Measurements from ENCODE around the gene UBXN4.

- TF ChIP-seq EP300 (IDR thresholded peaks at IDR 0.05; ENCODE audit: borderline replicate concordance in 1 of 2, low read depth in 1 of 2, low read length in 1 of 2) (no peak), RXRA (IDR thresholded peaks at IDR 0.05; ENCODE audit: borderline replicate concordance, low read depth) (no peak), JUND (IDR thresholded peaks at IDR 0.05) (no peak), TAF1 (IDR thresholded peaks at IDR 0.05; ENCODE audit: borderline replicate concordance, low read depth, low read length) (no peak), MXI1 (IDR thresholded peaks at IDR 0.05; ENCODE audit: low read depth, low read length) (no peak), NFIC (IDR thresholded peaks at IDR 0.05; ENCODE audit: borderline replicate concordance) (no peak), POLR2AphosphoS5 (IDR thresholded peaks at IDR 0.05; ENCODE audit: low read depth, low read length) (no peak), GABPA (IDR thresholded peaks at IDR 0.05; ENCODE audit: low read depth) (no peak), NRF1 (IDR thresholded peaks at IDR 0.05; ENCODE audit: low read depth, low read length) (no peak), USF1 (IDR thresholded peaks at IDR 0.05; ENCODE audit: borderline replicate concordance, low read depth) (no peak), YY1 (IDR thresholded peaks at IDR 0.05; ENCODE audit: low read depth) (no peak), SIN3A (IDR thresholded peaks at IDR 0.05; ENCODE audit: borderline replicate concordance, low read depth, low read length) (no peak)
- TF ChIP-seq, protein P1, sequence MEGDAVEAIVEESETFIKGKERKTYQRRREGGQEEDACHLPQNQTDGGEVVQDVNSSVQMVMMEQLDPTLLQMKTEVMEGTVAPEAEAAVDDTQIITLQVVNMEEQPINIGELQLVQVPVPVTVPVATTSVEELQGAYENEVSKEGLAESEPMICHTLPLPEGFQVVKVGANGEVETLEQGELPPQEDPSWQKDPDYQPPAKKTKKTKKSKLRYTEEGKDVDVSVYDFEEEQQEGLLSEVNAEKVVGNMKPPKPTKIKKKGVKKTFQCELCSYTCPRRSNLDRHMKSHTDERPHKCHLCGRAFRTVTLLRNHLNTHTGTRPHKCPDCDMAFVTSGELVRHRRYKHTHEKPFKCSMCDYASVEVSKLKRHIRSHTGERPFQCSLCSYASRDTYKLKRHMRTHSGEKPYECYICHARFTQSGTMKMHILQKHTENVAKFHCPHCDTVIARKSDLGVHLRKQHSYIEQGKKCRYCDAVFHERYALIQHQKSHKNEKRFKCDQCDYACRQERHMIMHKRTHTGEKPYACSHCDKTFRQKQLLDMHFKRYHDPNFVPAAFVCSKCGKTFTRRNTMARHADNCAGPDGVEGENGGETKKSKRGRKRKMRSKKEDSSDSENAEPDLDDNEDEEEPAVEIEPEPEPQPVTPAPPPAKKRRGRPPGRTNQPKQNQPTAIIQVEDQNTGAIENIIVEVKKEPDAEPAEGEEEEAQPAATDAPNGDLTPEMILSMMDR (IDR thresholded peaks at IDR 0.05) = no peak
- TF ChIP-seq, protein P2, sequence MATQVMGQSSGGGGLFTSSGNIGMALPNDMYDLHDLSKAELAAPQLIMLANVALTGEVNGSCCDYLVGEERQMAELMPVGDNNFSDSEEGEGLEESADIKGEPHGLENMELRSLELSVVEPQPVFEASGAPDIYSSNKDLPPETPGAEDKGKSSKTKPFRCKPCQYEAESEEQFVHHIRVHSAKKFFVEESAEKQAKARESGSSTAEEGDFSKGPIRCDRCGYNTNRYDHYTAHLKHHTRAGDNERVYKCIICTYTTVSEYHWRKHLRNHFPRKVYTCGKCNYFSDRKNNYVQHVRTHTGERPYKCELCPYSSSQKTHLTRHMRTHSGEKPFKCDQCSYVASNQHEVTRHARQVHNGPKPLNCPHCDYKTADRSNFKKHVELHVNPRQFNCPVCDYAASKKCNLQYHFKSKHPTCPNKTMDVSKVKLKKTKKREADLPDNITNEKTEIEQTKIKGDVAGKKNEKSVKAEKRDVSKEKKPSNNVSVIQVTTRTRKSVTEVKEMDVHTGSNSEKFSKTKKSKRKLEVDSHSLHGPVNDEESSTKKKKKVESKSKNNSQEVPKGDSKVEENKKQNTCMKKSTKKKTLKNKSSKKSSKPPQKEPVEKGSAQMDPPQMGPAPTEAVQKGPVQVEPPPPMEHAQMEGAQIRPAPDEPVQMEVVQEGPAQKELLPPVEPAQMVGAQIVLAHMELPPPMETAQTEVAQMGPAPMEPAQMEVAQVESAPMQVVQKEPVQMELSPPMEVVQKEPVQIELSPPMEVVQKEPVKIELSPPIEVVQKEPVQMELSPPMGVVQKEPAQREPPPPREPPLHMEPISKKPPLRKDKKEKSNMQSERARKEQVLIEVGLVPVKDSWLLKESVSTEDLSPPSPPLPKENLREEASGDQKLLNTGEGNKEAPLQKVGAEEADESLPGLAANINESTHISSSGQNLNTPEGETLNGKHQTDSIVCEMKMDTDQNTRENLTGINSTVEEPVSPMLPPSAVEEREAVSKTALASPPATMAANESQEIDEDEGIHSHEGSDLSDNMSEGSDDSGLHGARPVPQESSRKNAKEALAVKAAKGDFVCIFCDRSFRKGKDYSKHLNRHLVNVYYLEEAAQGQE (IDR thresholded peaks at IDR 0.05; ENCODE audit: low read depth, low read length) = no peak
These were observed 13.9 kb downstream of the UBXN4 start for GRCh38 chr2:135755573-135755972.
